HepG2 (cell line): ENCODE data around the gene RNASE13. TPM values are rescaled to one million over a fixed set of nuclear protein-coding genes. Genes with fewer than 3 reads are reported as not detected.

Experiments
- CC2D1A ChIP-seq: sonication (generic); formaldehyde crosslinking; IDR thresholded peaks from 2 replicates; pipeline ENCODE4 v1.8.1; 2023; ENCODE audit warnings: mild to moderate bottlenecking, missing genetic modification reagents
- GTF2F1 ChIP-seq: fragments of 150-350 bp; IDR thresholded peaks from 2 replicates; pipeline ENCODE4 v1.6.1; 2014; ENCODE audit warnings: low read length
- HDAC1 ChIP-seq: sonication (generic); formaldehyde crosslinking; IDR thresholded peaks from 2 replicates; pipeline ENCODE4 v1.5.1; 2020; ENCODE audit warnings: mild to moderate bottlenecking, missing genetic modification reagents
- JUND ChIP-seq: sonication (generic); formaldehyde crosslinking; IDR thresholded peaks from 2 replicates; pipeline ENCODE4 v1.8.0; 2022; ENCODE audit warnings: mild to moderate bottlenecking, missing genetic modification reagents
- KLF13 ChIP-seq: sonication (generic); formaldehyde crosslinking; IDR thresholded peaks from 2 replicates; pipeline ENCODE4 v1.4.0; 2020; ENCODE audit warnings: mild to moderate bottlenecking, missing genetic modification reagents
- MEF2D ChIP-seq: sonication (generic); formaldehyde crosslinking; IDR thresholded peaks from 2 replicates; pipeline ENCODE4 v1.5.1; 2020; ENCODE audit warnings: mild to moderate bottlenecking, missing genetic modification reagents
- MEIS1 ChIP-seq: sonication (generic); formaldehyde crosslinking; IDR thresholded peaks from 2 replicates; pipeline ENCODE4 v1.9.0; 2021; ENCODE audit warnings: mild to moderate bottlenecking, missing genetic modification reagents, moderate library complexity, borderline replicate concordance
- MIXL1 ChIP-seq: IDR thresholded peaks from 2 replicates; pipeline ENCODE4 v1.6.1; 2016
- RNF2 ChIP-seq: fragments of 450-650 bp; conservative IDR thresholded peaks from 2 replicates; pipeline ENCODE4 v1.6.1; 2016; ENCODE audit warnings: low read depth
- SIN3B ChIP-seq: fragments of 150-350 bp; IDR thresholded peaks from 2 replicates; pipeline ENCODE4 v1.6.1; 2014; ENCODE audit warnings: low read length
- TP53 ChIP-seq: sonication (generic); formaldehyde crosslinking; conservative IDR thresholded peaks from 2 replicates; pipeline ENCODE4 v1.4.0; 2020; ENCODE audit warnings: missing genetic modification reagents
- ZFY ChIP-seq: sonication (generic); formaldehyde crosslinking; IDR thresholded peaks from 2 replicates; pipeline ENCODE4 v1.4.0; 2020; ENCODE audit warnings: missing genetic modification reagents
- ZKSCAN1 ChIP-seq: fragments of 150-350 bp; IDR thresholded peaks from 2 replicates; pipeline ENCODE4 v1.6.1; 2014; ENCODE audit warnings: low read length
- ZNF10 ChIP-seq: sonication (generic); formaldehyde crosslinking; IDR thresholded peaks from 2 replicates; pipeline ENCODE4 v1.4.0; 2020; ENCODE audit warnings: mild to moderate bottlenecking, low read depth, missing genetic modification reagents, borderline replicate concordance
- ZNF256 ChIP-seq: sonication (generic); formaldehyde crosslinking; conservative IDR thresholded peaks from 2 replicates; pipeline ENCODE4 v1.4.0; 2020; ENCODE audit warnings: missing genetic modification reagents
- ZNF543 ChIP-seq: sonication (generic); formaldehyde crosslinking; IDR thresholded peaks from 2 replicates; pipeline ENCODE4 v1.4.0; 2020; ENCODE audit warnings: mild to moderate bottlenecking, missing genetic modification reagents
- ZNF607 ChIP-seq: sonication (generic); formaldehyde crosslinking; IDR thresholded peaks from 2 replicates; pipeline ENCODE4 v1.5.1; 2020; ENCODE audit warnings: missing genetic modification reagents, mild to moderate bottlenecking, borderline replicate concordance
- polyA plus RNA-seq, 8 experiments: library from polyadenylated mRNA; depleted of rRNA in 3 of 8; stranded (reverse) in 7 of 8; unstranded in 1 of 8; fragments of >200 nt; fragmentation: Illumina TruSeq in 4 of 8; extraction: Trizol in 4 of 8; gene quantifications; 2 replicates each; pipeline versions ENCODE4 v1.2.1 to v1.2.3, GENCODE V29; 2011 to 2016; ENCODE audit warnings: low read depth in 4 of 8, missing spikeins in 1 of 8, mixed read lengths in 1 of 8; ENCODE audit not compliant: insufficient read depth in 1 of 8
- total RNA-seq, 5 experiments: library from RNA; depleted of rRNA; stranded (reverse); fragments of >200 nt; fragmentation: Illumina TruSeq; extraction: Trizol; gene quantifications; 2 replicates each; pipeline ENCODE4 v1.2.3, GENCODE V29; 2016; ENCODE audit warnings: low read depth in 1 of 5
- TF ChIP-seq, protein P1 (sequence below): sonication (generic); formaldehyde crosslinking; IDR thresholded peaks from 2 replicates; pipeline ENCODE4 v1.4.0; 2020; ENCODE audit warnings: missing genetic modification reagents
- TF ChIP-seq, protein P2 (sequence below): sonication (generic); formaldehyde crosslinking; IDR thresholded peaks from 2 replicates; pipeline ENCODE4 v1.4.0; 2020; ENCODE audit warnings: missing genetic modification reagents, borderline replicate concordance
- TF ChIP-seq, protein P3 (sequence below): sonication (generic); formaldehyde crosslinking; IDR thresholded peaks from 2 replicates; pipeline ENCODE4 v1.5.1; 2020; ENCODE audit warnings: missing genetic modification reagents, mild to moderate bottlenecking, borderline replicate concordance
- TF ChIP-seq, protein P4 (sequence below): sonication (generic); formaldehyde crosslinking; IDR thresholded peaks from 2 replicates; pipeline ENCODE4 v1.4.0; 2020; ENCODE audit warnings: mild to moderate bottlenecking, low read depth, missing genetic modification reagents
- TF ChIP-seq, protein P5 (sequence below): sonication (generic); formaldehyde crosslinking; IDR thresholded peaks from 2 replicates; pipeline ENCODE4 v1.4.0; 2020; ENCODE audit warnings: mild to moderate bottlenecking, missing genetic modification reagents, borderline replicate concordance

Gene RNASE13
- total and polyA plus RNA-seq, 2 of the 13 experiments (the other 11 are each of a cell fraction or from before 2014, with no cell fraction given) = 1.0 TPM; not detected in 1

DNA sequence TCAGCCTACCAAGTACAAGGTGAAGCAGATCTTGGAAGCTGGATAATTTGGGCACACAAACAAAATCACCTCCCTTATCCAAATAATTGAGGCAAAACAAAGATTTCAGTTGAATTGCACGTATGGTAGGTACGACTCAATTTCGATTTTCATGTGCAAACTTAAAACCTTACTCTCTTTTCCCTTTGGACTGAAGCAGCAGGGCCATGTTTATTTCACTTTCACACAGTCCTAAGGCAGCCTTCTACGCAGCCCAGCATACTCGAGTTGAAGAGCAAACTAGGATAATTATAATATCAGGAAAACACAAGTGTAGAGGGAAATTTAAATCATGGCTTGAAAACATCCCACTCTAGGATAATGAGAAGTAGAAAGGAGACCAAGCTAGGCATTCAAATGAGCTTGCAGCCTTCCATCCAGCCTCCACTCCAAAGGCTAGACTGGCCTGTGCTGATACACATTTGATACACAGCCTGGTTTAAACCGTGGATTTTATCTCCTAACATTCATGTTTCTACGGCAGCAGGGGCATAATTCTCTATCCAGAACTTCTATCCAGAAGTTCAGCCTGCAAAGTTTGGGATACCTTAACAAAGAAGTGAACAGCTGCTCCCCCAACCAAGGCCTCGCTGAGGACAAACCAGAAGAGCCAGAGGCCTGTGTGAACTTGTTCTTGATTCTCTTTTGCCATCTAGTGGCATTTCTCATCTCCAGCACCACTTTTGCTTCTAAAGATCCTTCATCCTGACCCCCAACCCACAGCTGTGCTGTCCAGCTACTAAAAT lies 5.2 kb upstream of the RNASE13 start (continued):
- TF ChIP-seq, protein P1, sequence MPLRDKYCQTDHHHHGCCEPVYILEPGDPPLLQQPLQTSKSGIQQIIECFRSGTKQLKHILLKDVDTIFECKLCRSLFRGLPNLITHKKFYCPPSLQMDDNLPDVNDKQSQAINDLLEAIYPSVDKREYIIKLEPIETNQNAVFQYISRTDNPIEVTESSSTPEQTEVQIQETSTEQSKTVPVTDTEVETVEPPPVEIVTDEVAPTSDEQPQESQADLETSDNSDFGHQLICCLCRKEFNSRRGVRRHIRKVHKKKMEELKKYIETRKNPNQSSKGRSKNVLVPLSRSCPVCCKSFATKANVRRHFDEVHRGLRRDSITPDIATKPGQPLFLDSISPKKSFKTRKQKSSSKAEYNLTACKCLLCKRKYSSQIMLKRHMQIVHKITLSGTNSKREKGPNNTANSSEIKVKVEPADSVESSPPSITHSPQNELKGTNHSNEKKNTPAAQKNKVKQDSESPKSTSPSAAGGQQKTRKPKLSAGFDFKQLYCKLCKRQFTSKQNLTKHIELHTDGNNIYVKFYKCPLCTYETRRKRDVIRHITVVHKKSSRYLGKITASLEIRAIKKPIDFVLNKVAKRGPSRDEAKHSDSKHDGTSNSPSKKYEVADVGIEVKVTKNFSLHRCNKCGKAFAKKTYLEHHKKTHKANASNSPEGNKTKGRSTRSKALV (CRISPR knock-in tag) = no peak
- TF ChIP-seq SIN3B (0 out of 2 replicates have a peak, but pooled peaks have one; percentile 54), ZNF10 (CRISPR knock-in tag) (no peak), TP53 (CRISPR knock-in tag) (no peak), MEIS1 (no peak; the same call in 1 of the 2 replicates), MEF2D (no peak), ZNF256 (CRISPR knock-in tag) (no peak), ZNF543 (CRISPR knock-in tag) (0 out of 2 replicates have a peak, but pooled peaks have one; percentile 6), RNF2 (no peak), GTF2F1 (no peak), JUND (CRISPR knock-in tag) (no peak), CC2D1A (CRISPR knock-in tag) (no peak), HDAC1 (CRISPR knock-in tag) (no peak), ZFY (CRISPR knock-in tag) (peak; percentile 78), ZKSCAN1 (no peak), KLF13 (no peak), MIXL1 (CRISPR knock-in tag) (no peak), ZNF607 (CRISPR knock-in tag) (no peak)
- TF ChIP-seq, protein P2, sequence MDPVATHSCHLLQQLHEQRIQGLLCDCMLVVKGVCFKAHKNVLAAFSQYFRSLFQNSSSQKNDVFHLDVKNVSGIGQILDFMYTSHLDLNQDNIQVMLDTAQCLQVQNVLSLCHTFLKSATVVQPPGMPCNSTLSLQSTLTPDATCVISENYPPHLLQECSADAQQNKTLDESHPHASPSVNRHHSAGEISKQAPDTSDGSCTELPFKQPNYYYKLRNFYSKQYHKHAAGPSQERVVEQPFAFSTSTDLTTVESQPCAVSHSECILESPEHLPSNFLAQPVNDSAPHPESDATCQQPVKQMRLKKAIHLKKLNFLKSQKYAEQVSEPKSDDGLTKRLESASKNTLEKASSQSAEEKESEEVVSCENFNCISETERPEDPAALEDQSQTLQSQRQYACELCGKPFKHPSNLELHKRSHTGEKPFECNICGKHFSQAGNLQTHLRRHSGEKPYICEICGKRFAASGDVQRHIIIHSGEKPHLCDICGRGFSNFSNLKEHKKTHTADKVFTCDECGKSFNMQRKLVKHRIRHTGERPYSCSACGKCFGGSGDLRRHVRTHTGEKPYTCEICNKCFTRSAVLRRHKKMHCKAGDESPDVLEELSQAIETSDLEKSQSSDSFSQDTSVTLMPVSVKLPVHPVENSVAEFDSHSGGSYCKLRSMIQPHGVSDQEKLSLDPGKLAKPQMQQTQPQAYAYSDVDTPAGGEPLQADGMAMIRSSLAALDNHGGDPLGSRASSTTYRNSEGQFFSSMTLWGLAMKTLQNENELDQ = no peak
- TF ChIP-seq, protein P3, sequence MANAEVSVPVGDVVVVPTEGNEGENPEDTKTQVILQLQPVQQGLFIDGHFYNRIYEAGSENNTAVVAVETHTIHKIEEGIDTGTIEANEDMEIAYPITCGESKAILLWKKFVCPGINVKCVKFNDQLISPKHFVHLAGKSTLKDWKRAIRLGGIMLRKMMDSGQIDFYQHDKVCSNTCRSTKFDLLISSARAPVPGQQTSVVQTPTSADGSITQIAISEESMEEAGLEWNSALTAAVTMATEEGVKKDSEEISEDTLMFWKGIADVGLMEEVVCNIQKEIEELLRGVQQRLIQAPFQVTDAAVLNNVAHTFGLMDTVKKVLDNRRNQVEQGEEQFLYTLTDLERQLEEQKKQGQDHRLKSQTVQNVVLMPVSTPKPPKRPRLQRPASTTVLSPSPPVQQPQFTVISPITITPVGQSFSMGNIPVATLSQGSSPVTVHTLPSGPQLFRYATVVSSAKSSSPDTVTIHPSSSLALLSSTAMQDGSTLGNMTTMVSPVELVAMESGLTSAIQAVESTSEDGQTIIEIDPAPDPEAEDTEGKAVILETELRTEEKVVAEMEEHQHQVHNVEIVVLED (CRISPR knock-in tag) = no peak
- TF ChIP-seq, protein P4, sequence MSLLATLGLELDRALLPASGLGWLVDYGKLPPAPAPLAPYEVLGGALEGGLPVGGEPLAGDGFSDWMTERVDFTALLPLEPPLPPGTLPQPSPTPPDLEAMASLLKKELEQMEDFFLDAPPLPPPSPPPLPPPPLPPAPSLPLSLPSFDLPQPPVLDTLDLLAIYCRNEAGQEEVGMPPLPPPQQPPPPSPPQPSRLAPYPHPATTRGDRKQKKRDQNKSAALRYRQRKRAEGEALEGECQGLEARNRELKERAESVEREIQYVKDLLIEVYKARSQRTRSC (CRISPR knock-in tag) = no peak
- TF ChIP-seq, protein P5, sequence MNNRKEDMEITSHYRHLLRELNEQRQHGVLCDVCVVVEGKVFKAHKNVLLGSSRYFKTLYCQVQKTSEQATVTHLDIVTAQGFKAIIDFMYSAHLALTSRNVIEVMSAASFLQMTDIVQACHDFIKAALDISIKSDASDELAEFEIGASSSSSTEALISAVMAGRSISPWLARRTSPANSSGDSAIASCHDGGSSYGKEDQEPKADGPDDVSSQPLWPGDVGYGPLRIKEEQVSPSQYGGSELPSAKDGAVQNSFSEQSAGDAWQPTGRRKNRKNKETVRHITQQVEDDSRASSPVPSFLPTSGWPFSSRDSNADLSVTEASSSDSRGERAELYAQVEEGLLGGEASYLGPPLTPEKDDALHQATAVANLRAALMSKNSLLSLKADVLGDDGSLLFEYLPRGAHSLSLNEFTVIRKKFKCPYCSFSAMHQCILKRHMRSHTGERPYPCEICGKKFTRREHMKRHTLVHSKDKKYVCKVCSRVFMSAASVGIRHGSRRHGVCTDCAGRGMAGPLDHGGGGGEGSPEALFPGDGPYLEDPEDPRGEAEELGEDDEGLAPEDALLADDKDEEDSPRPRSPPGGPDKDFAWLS (CRISPR knock-in tag) = no peak
